OCI-M2 (cell line): ENCODE measurements around the gene CSH1.
"Not testable (repeated sequence)": the region's sequence is repeated elsewhere in the genome, so short reads cannot be mapped to it uniquely, and the experiment has no call there.

Source experiments
- DNase-seq: peaks from one replicate; lab custom pipeline; 2025; ENCODE audit not compliant: unreplicated experiment; lab: John Stamatoyannopoulos, UW

CSH1 gene

GRCh38 chr17:63871646-63872365, 24.6 kb downstream of the CSH1 start:
- DNase-seq, result not testable (repeated sequence)

- not testable (repeated sequence) for DNase-seq
Observed at GRCh38 chr17:63870292-63870665, 26.1 kb downstream of the CSH1 start.

- DNase-seq, result not testable (repeated sequence)
Observed at GRCh38 chr17:63869491-63870291, 26.7 kb downstream of the CSH1 start.

GRCh38 chr17:63866625-63867024, 29.7 kb downstream of the CSH1 start:
- DNase-seq, result not testable (repeated sequence)

GRCh38 chr17:63859257-63859656, 37.1 kb downstream of the CSH1 start:
- DNase-seq, result no peak

GRCh38 chr17:63856425-63856824, 39.9 kb downstream of the CSH1 start:
- not testable (repeated sequence) for DNase-seq

GRCh38 chr17:63855185-63855584, 41.2 kb downstream of the CSH1 start:
- no peak for DNase-seq

- DNase-seq, result no peak
Observed at GRCh38 chr17:63854709-63855108, 41.7 kb downstream of the CSH1 start.

GRCh38 chr17:63853260-63853659, 43.1 kb downstream of the CSH1 start:
- DNase-seq, result no peak

GRCh38 chr17:63850401-63850800, 46.0 kb downstream of the CSH1 start:
- no peak for DNase-seq

GRCh38 chr17:63848834-63849689, 47.3 kb downstream of the CSH1 start:
- DNase-seq, result peak; percentile 50

- no peak for DNase-seq
Observed at GRCh38 chr17:63847525-63848249, 48.7 kb downstream of the CSH1 start.

GRCh38 chr17:63845509-63845908, 50.9 kb downstream of the CSH1 start:
- no peak for DNase-seq
